ENCODE results near the gene LRP2.

The LRP2 gene

GRCh38 chr2:169108099-169108884, 254.0 kb downstream of the LRP2 start:
- H3K4me3 ChIP-seq (ENCODE audit: low read depth, low read length): no peak overlapping the region
- TF ChIP-seq CTCF (IDR thresholded peaks at IDR 0.05; ENCODE audit: low read depth, low read length, missing control alignments): no peak
- DNase-seq (ENCODE audit: low read depth): no peak

GRCh38 chr2:169107645-169108044, 254.7 kb downstream of the LRP2 start:
- no peak overlapping the region for H3K4me3 ChIP-seq (ENCODE audit: low read depth, low read length)
- peak; percentile 50 for DNase-seq (ENCODE audit: low read depth)
- TF ChIP-seq CTCF (IDR thresholded peaks at IDR 0.05; ENCODE audit: low read depth, low read length, missing control alignments): no peak

- no peak for TF ChIP-seq CTCF (IDR thresholded peaks at IDR 0.05; ENCODE audit: low read depth, low read length, missing control alignments)
- DNase-seq (ENCODE audit: low read depth): no peak
Observed at GRCh38 chr2:169106563-169107545, 255.5 kb downstream of the LRP2 start.

GRCh38 chr2:169106134-169106533, 256.2 kb downstream of the LRP2 start:
- no peak for DNase-seq (ENCODE audit: low read depth)

More at GRCh38 chr2:169106563-169107545, 255.5 kb downstream of the LRP2 start:
- H3K4me3 ChIP-seq (ENCODE audit: low read depth, low read length): no peak overlapping the region

GRCh38 chr2:169105476-169105875, 256.9 kb downstream of the LRP2 start:
- DNase-seq (ENCODE audit: low read depth): no peak
- no peak for TF ChIP-seq CTCF (IDR thresholded peaks at IDR 0.05; ENCODE audit: low read depth, low read length, missing control alignments)
- H3K4me3 ChIP-seq (ENCODE audit: low read depth, low read length): no peak overlapping the region

More at GRCh38 chr2:169106134-169106533, 256.2 kb downstream of the LRP2 start:
- H3K4me3 ChIP-seq (ENCODE audit: low read depth, low read length): no peak overlapping the region
- no peak for TF ChIP-seq CTCF (IDR thresholded peaks at IDR 0.05; ENCODE audit: low read depth, low read length, missing control alignments)

GRCh38 chr2:169104848-169105247, 257.5 kb downstream of the LRP2 start:
- TF ChIP-seq CTCF (IDR thresholded peaks at IDR 0.05; ENCODE audit: low read depth, low read length, missing control alignments): no peak
- no peak overlapping the region for H3K4me3 ChIP-seq (ENCODE audit: low read depth, low read length)
- DNase-seq (ENCODE audit: low read depth): no peak
